Neural progenitor cell (in vitro differentiated cells): ENCODE measurements around the gene BCL2L11. TPM values are rescaled to one million over a fixed set of nuclear protein-coding genes. Genes with fewer than 3 reads are reported as not detected.

Experiments used
- DNase-seq: peaks from one replicate; pipeline ENCODE4 v3.0.0-alpha.2; 2016; ENCODE audit warnings: low spot score
- H2AFZ ChIP-seq: fragments of 200-600 bp; sonication (generic); replicated peaks from 2 replicates; pipeline ENCODE4 v1.6.1; 2016; ENCODE audit warnings: antibody characterized with exemption
- H3F3A ChIP-seq: fragments of 200-600 bp; sonication (generic); 2 replicates; pipeline ENCODE4 v1.6.1; 2016; ENCODE audit warnings: antibody characterized with exemption, low read depth
- H3K27ac ChIP-seq: fragments of 200-600 bp; sonication (generic); 2 replicates; pipeline ENCODE4 v1.5.1; 2016; ENCODE audit warnings: mild to moderate bottlenecking
- H3K27me3 ChIP-seq: fragments of 200-600 bp; sonication (generic); 2 replicates; pipeline ENCODE4 v1.6.1; 2016; ENCODE audit warnings: mild to moderate bottlenecking, moderate library complexity
- H3K36me3 ChIP-seq: fragments of 200-600 bp; sonication (generic); 2 replicates; pipeline ENCODE4 v1.5.1; 2016
- H3K4me1 ChIP-seq: fragments of 200-600 bp; sonication (generic); 2 replicates; pipeline ENCODE4 v1.6.1; 2016; ENCODE audit warnings: mixed run types
- H3K4me2 ChIP-seq: fragments of 200-600 bp; sonication (generic); 2 replicates; pipeline ENCODE4 v1.6.1; 2016
- H3K4me3 ChIP-seq: fragments of 200-600 bp; sonication (generic); 2 replicates; pipeline ENCODE4 v1.5.1; 2016
- H3K79me2 ChIP-seq: fragments of 200-600 bp; sonication (generic); 2 replicates; pipeline ENCODE4 v1.6.1; 2016; ENCODE audit warnings: low read depth
- H3K9ac ChIP-seq: fragments of 200-600 bp; sonication (generic); 2 replicates; pipeline ENCODE4 v1.6.1; 2016
- H3K9me3 ChIP-seq: fragments of 200-600 bp; sonication (generic); 2 replicates; pipeline ENCODE4 v1.5.1; 2016; ENCODE audit warnings: low read depth
- H4K20me1 ChIP-seq: fragments of 200-600 bp; sonication (generic); 2 replicates; pipeline ENCODE4 v1.6.1; 2016; ENCODE audit warnings: low read depth
- H3K27ac Mint-ChIP-seq: 3 replicates; pipeline ENCODE4 v1.8.0; 2021; ENCODE audit warnings: mixed read lengths
- H3K27me3 Mint-ChIP-seq: 2 replicates; pipeline ENCODE4 v1.8.0; 2022; ENCODE audit warnings: low read depth, mild to moderate bottlenecking, inconsistent platforms, moderate library complexity, mixed read lengths; ENCODE audit not compliant: insufficient read depth
- H3K36me3 Mint-ChIP-seq: 3 replicates; pipeline ENCODE4 v1.8.0; 2021; ENCODE audit warnings: mixed read lengths
- H3K4me1 Mint-ChIP-seq: 3 replicates; pipeline ENCODE4 v1.8.0; 2021; ENCODE audit warnings: mixed read lengths
- H3K4me3 Mint-ChIP-seq: 3 replicates; pipeline ENCODE4 v1.8.0; 2021; ENCODE audit warnings: mild to moderate bottlenecking, moderate library complexity, mixed read lengths
- H3K9me3 Mint-ChIP-seq: 3 replicates; pipeline ENCODE4 v1.8.0; 2020; ENCODE audit warnings: mixed read lengths
- EZH2 ChIP-seq: fragments of 200-600 bp; sonication (generic); IDR thresholded peaks from 2 replicates; pipeline ENCODE4 v1.6.1; 2017; ENCODE audit warnings: antibody characterized with exemption, mild to moderate bottlenecking, moderate library complexity
- EZH2phosphoT487 ChIP-seq: fragments of 200-600 bp; sonication (generic); IDR thresholded peaks from 2 replicates; pipeline ENCODE4 v1.6.1; 2017; ENCODE audit warnings: antibody characterized with exemption
- total RNA-seq: library from RNA; depleted of rRNA; stranded (reverse); fragments of >200 nt; gene quantifications from 2 replicates; pipeline ENCODE4 v1.2.3, GENCODE V29; 2015; ENCODE audit warnings: low replicate concordance
- TF ChIP-seq, protein P1 (sequence below): fragments of 200-600 bp; sonication (generic); IDR thresholded peaks from 2 replicates; pipeline ENCODE4 v1.5.1; 2017; ENCODE audit warnings: antibody characterized with exemption, mild to moderate bottlenecking

Gene BCL2L11
- total RNA-seq, 1 donor from 2014 or later, result 46.9 TPM

DNA sequence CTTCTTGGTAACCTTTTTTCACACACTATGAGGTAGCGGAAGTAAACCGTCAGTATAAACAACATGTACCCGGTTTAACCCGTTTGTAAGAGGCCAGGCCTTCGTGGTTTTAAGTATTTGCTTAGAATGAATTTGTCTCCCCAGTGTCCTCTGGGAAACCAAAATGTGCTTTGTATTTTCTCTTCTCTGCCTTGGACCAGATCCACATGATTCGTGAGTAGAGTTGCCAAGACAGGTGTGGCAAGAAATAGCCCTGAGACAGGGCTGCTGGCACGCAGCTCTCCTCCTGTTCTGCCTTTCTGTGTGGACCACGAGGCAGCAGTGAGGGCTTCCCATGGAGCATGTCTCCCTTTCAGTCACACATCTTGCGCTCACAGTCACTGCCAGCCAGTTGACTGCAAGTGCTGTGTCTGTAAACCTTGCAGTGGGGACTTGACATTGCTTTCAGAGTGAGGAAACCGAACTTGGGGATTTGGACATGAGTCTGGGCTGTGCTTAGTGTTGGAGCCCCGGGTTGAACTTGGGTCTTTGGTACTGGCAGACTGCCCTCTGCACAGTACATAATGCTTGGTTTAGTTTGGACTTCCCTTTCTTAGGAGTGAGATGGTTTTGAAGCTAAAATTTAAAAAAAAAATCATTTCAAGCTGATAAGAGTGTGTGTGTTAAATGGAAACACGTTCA lies 19.1 kb downstream of the BCL2L11 start:
- Histone ChIP-seq H3K79me2 (peaks cover 91% of the 10 kb centered on the region), H2AFZ (no peak overlapping the region), H3K4me1 (peaks cover 15% of the 10 kb centered on the region), H3K4me3 (no peak overlapping the region), H3K9me3 (no peaks in the 10 kb centered on the region), H4K20me1 (peaks cover 96% of the 10 kb centered on the region), H3K9ac (no peak overlapping the region), H3K36me3 (peaks cover 15% of the 10 kb centered on the region), H3K27me3 (no peaks in the 10 kb centered on the region), H3K4me2 (no peak overlapping the region), H3F3A (no peaks in the 10 kb centered on the region), H3K27ac (no peak overlapping the region)
- H3K4me3 Mint-ChIP-seq, result no peak overlapping the region
- H3K36me3 Mint-ChIP-seq, result peaks cover 45% of the 10 kb centered on the region
- H3K27ac Mint-ChIP-seq, result no peak overlapping the region
- H3K27me3 Mint-ChIP-seq, result peaks cover 2% of the 10 kb centered on the region
- TF ChIP-seq EZH2phosphoT487 (no peak), EZH2 (no peak)
- TF ChIP-seq, protein P1, sequence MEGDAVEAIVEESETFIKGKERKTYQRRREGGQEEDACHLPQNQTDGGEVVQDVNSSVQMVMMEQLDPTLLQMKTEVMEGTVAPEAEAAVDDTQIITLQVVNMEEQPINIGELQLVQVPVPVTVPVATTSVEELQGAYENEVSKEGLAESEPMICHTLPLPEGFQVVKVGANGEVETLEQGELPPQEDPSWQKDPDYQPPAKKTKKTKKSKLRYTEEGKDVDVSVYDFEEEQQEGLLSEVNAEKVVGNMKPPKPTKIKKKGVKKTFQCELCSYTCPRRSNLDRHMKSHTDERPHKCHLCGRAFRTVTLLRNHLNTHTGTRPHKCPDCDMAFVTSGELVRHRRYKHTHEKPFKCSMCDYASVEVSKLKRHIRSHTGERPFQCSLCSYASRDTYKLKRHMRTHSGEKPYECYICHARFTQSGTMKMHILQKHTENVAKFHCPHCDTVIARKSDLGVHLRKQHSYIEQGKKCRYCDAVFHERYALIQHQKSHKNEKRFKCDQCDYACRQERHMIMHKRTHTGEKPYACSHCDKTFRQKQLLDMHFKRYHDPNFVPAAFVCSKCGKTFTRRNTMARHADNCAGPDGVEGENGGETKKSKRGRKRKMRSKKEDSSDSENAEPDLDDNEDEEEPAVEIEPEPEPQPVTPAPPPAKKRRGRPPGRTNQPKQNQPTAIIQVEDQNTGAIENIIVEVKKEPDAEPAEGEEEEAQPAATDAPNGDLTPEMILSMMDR, result no peak
- no peak for DNase-seq
- no peaks in the 10 kb centered on the region for H3K9me3 Mint-ChIP-seq
- H3K4me1 Mint-ChIP-seq, result peaks cover 25% of the 10 kb centered on the region

DNA sequence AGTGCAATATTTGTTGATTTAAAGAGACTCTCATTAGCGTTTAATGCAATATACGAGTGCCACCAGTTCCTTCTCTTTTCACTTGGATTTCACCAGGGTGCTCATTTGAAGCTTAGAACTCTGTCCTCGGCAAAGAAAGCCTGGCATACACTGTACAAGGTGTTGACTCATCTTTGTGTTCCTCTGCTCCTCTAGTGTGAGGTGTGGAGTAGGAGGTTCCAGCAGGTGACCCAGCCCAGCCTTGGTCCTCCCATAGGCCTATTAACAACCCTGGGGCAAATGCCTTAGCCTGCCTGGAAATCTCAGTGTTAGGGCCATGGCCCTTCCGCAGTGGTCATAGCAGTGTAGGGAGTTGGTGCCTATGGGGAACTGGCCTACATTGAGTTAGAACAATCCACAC lies 20.1 kb downstream of the BCL2L11 start:
- Histone ChIP-seq H3K4me2 (no peak overlapping the region), H3K9me3 (no peaks in the 10 kb centered on the region), H3F3A (no peaks in the 10 kb centered on the region), H3K9ac (no peak overlapping the region), H3K27ac (no peak overlapping the region), H2AFZ (no peak overlapping the region), H3K27me3 (no peaks in the 10 kb centered on the region), H3K4me3 (no peak overlapping the region), H4K20me1 (peaks cover 96% of the 10 kb centered on the region), H3K4me1 (peaks cover 9% of the 10 kb centered on the region), H3K79me2 (peaks cover 91% of the 10 kb centered on the region), H3K36me3 (peaks cover 11% of the 10 kb centered on the region)
- Mint-ChIP-seq H3K9me3 (no peaks in the 10 kb centered on the region), H3K27ac (no peak overlapping the region), H3K27me3 (peaks cover 2% of the 10 kb centered on the region), H3K4me1 (peaks cover 23% of the 10 kb centered on the region), H3K4me3 (no peak overlapping the region), H3K36me3 (peaks cover 41% of the 10 kb centered on the region)
- TF ChIP-seq, protein P1, result no peak
- no peak for TF ChIP-seq EZH2
- no peak for TF ChIP-seq EZH2phosphoT487
- no peak for DNase-seq

DNA sequence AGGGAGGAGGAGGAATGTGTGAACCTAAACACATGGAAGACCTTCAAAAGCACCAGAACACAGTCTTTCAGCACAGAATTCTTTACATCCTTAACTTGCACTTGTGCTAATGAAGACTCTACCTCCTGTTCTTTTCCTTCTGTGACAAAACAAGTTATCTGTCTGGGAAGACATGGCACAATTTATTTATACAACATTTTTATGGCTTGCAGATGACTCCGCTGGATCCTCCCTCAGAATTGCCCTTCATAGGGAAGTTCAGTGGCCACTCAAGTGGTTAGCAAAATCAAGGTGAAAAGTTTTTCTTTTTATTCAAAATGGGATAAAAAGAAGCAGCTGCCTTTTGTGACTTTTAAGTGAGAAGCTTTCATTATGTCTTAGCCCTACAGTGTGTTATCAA lies 21.4 kb downstream of the BCL2L11 start:
- Mint-ChIP-seq H3K9me3 (no peaks in the 10 kb centered on the region), H3K27ac (no peak overlapping the region), H3K4me1 (peaks cover 18% of the 10 kb centered on the region), H3K27me3 (peaks cover 2% of the 10 kb centered on the region), H3K36me3 (peaks cover 32% of the 10 kb centered on the region), H3K4me3 (no peak overlapping the region)
- Histone ChIP-seq H3K9me3 (no peaks in the 10 kb centered on the region), H3K4me2 (no peak overlapping the region), H3K36me3 (peaks cover 11% of the 10 kb centered on the region), H3K9ac (no peak overlapping the region), H3K79me2 (peaks cover 91% of the 10 kb centered on the region), H3K4me1 (peaks cover 21% of the 10 kb centered on the region), H2AFZ (no peak overlapping the region), H3K27me3 (no peaks in the 10 kb centered on the region), H3K4me3 (no peak overlapping the region), H3F3A (no peaks in the 10 kb centered on the region), H4K20me1 (peaks cover 96% of the 10 kb centered on the region), H3K27ac (no peak overlapping the region)
- no peak for TF ChIP-seq EZH2
- TF ChIP-seq, protein P1, result no peak
- TF ChIP-seq EZH2phosphoT487, result no peak
- DNase-seq, result no peak
